ENCODE results near the gene TMEM123. TPM values are rescaled to one million over a fixed set of nuclear protein-coding genes. Genes with fewer than 3 reads are reported as not detected.

Gene TMEM123
- total RNA-seq, 1 experiment from 2014 or later: 116 TPM

DNA sequence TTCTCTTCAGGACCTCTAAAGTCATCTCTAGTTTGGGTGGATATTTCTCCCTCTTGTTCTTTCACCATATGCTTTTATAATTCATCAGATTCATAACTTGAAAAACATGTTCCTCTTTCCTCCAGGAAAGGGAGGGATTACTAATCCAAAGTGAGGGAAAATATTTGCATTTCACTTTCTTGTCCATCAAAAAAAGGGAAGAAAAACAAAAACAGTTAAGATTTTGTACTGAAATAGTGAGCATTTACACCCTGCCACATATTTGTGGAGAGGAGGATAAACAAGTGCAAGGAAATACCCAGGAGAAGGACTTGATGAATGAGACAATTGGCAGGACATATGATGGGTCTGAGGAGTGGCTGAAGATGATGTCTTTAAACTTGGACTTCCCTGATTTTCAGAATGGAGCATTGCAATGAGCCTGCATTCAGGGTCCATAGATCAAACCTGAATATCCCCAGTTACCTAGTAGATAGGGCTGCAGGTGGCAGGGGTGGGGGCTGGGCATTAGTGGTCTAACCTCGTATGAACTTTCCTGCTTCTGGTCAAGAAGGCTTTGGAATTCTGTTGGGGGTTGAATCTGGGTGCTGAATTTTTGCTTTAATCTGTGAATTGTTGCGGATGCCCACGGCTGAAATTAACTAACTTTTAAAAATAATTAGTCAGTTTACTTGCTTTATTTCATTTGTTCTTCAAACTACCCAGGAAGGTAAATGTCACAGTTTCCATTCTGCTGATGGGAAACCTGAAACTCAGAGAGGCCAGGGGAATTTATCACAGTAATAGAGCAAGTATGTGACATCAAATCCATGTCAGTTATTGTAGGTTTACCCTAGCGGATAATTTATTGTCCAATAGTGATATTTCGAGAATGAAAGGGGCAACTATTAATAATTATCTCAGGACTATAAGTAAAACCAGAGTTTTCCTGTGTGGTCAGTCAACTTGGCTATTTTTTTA, 36.9 kb upstream of the TMEM123 start:
- H3K4me3 Mint-ChIP-seq: no peak overlapping the region
- H3K27me3 Mint-ChIP-seq (ENCODE audit: low read depth): no peaks in the 10 kb centered on the region
- ChIA-PET POLR2A (no interaction called here), CTCF (interaction anchor here (1.5 kb wide), 1 partner anchor 99 kb away, joined by 7 read pairs; no protein-coding TSS in a partner anchor)
- H3K27ac Mint-ChIP-seq: no peak overlapping the region
- no peaks in the 10 kb centered on the region for H3K36me3 Mint-ChIP-seq
- peaks cover 3% of the 10 kb centered on the region; the same call in 1 of the 2 replicates for H3K4me1 Mint-ChIP-seq
- H3K9me3 Mint-ChIP-seq: no peaks in the 10 kb centered on the region
- no peak for TF ChIP-seq TEAD1 (CRISPR knock-in tag; IDR thresholded peaks at IDR 0.05)
- TF ChIP-seq, protein P1, sequence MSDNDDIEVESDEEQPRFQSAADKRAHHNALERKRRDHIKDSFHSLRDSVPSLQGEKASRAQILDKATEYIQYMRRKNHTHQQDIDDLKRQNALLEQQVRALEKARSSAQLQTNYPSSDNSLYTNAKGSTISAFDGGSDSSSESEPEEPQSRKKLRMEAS (CRISPR knock-in tag; IDR thresholded peaks at IDR 0.05): no peak
- TF ChIP-seq FOXJ3 (CRISPR knock-in tag; IDR thresholded peaks at IDR 0.05; ENCODE audit: borderline replicate concordance): no peak
- TF ChIP-seq, protein P2, sequence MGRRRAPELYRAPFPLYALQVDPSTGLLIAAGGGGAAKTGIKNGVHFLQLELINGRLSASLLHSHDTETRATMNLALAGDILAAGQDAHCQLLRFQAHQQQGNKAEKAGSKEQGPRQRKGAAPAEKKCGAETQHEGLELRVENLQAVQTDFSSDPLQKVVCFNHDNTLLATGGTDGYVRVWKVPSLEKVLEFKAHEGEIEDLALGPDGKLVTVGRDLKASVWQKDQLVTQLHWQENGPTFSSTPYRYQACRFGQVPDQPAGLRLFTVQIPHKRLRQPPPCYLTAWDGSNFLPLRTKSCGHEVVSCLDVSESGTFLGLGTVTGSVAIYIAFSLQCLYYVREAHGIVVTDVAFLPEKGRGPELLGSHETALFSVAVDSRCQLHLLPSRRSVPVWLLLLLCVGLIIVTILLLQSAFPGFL (CRISPR knock-in tag; IDR thresholded peaks at IDR 0.05; ENCODE audit: borderline replicate concordance): no peak
- TF ChIP-seq PRRX2 (CRISPR knock-in tag; IDR thresholded peaks at IDR 0.05): no peak
- TF ChIP-seq CREB1 (CRISPR knock-in tag; IDR thresholded peaks at IDR 0.05): no peak
- TF ChIP-seq, protein P3, sequence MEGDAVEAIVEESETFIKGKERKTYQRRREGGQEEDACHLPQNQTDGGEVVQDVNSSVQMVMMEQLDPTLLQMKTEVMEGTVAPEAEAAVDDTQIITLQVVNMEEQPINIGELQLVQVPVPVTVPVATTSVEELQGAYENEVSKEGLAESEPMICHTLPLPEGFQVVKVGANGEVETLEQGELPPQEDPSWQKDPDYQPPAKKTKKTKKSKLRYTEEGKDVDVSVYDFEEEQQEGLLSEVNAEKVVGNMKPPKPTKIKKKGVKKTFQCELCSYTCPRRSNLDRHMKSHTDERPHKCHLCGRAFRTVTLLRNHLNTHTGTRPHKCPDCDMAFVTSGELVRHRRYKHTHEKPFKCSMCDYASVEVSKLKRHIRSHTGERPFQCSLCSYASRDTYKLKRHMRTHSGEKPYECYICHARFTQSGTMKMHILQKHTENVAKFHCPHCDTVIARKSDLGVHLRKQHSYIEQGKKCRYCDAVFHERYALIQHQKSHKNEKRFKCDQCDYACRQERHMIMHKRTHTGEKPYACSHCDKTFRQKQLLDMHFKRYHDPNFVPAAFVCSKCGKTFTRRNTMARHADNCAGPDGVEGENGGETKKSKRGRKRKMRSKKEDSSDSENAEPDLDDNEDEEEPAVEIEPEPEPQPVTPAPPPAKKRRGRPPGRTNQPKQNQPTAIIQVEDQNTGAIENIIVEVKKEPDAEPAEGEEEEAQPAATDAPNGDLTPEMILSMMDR (IDR thresholded peaks at IDR 0.05): no peak
- no peak for TF ChIP-seq ETV6 (CRISPR knock-in tag; IDR thresholded peaks at IDR 0.05)
- TF ChIP-seq ZNF416 (CRISPR knock-in tag; IDR thresholded peaks at IDR 0.05): no peak
- TF ChIP-seq IRF2 (CRISPR knock-in tag; IDR thresholded peaks at IDR 0.05; ENCODE audit: borderline replicate concordance, low read depth): no peak
- no peak for ATAC-seq
- no peak for DNase-seq (ENCODE audit: low spot score)

GRCh38 chr11:102488208-102488607, 35.6 kb upstream of the TMEM123 start:
- CTCF ChIA-PET: interaction anchor here (1.5 kb wide), 1 partner anchor 97 kb away, joined by 7 read pairs; no protein-coding TSS in a partner anchor
- no peak for TF ChIP-seq NR3C1 (CRISPR knock-in tag; conservative IDR thresholded peaks at IDR 0.05; ENCODE audit: low read depth)
- TF ChIP-seq, protein P4, sequence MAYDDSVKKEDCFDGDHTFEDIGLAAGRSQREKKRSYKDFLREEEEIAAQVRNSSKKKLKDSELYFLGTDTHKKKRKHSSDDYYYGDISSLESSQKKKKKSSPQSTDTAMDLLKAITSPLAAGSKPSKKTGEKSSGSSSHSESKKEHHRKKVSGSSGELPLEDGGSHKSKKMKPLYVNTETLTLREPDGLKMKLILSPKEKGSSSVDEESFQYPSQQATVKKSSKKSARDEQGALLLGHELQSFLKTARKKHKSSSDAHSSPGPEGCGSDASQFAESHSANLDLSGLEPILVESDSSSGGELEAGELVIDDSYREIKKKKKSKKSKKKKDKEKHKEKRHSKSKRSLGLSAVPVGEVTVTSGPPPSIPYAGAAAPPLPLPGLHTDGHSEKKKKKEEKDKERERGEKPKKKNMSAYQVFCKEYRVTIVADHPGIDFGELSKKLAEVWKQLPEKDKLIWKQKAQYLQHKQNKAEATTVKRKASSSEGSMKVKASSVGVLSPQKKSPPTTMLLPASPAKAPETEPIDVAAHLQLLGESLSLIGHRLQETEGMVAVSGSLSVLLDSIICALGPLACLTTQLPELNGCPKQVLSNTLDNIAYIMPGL (CRISPR knock-in tag; IDR thresholded peaks at IDR 0.05): no peak
- no peak for TF ChIP-seq SP1 (CRISPR knock-in tag; conservative IDR thresholded peaks at IDR 0.05)
- TF ChIP-seq CBFB (CRISPR knock-in tag; IDR thresholded peaks at IDR 0.05; ENCODE audit: low read depth): no peak
- no peak for TF ChIP-seq OVOL2 (CRISPR knock-in tag; IDR thresholded peaks at IDR 0.05; ENCODE audit: borderline replicate concordance)
- no peak for TF ChIP-seq USF2 (CRISPR knock-in tag; IDR thresholded peaks at IDR 0.05)
- TF ChIP-seq ZNF317 (CRISPR knock-in tag; IDR thresholded peaks at IDR 0.05; ENCODE audit: borderline replicate concordance, low read depth): no peak
- no peak for TF ChIP-seq MLX (CRISPR knock-in tag; IDR thresholded peaks at IDR 0.05)
- TF ChIP-seq, protein P5, sequence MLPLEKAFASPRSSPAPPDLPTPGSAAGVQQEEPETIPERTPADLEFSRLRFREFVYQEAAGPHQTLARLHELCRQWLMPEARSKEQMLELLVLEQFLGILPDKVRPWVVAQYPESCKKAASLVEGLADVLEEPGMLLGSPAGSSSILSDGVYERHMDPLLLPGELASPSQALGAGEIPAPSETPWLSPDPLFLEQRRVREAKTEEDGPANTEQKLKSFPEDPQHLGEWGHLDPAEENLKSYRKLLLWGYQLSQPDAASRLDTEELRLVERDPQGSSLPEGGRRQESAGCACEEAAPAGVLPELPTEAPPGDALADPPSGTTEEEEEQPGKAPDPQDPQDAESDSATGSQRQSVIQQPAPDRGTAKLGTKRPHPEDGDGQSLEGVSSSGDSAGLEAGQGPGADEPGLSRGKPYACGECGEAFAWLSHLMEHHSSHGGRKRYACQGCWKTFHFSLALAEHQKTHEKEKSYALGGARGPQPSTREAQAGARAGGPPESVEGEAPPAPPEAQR (CRISPR knock-in tag; IDR thresholded peaks at IDR 0.05): no peak
- TF ChIP-seq TP53 (CRISPR knock-in tag; IDR thresholded peaks at IDR 0.05): no peak
- no peak for TF ChIP-seq GTF2I (CRISPR knock-in tag; conservative IDR thresholded peaks at IDR 0.05)
- TF ChIP-seq MXD4 (CRISPR knock-in tag; IDR thresholded peaks at IDR 0.05; ENCODE audit: borderline replicate concordance): no peak
- no peak for TF ChIP-seq ZNF121 (CRISPR knock-in tag; IDR thresholded peaks at IDR 0.05)
- no peak for TF ChIP-seq ZNF219 (CRISPR knock-in tag; IDR thresholded peaks at IDR 0.05; ENCODE audit: borderline replicate concordance)
- TF ChIP-seq SMAD4 (CRISPR knock-in tag; IDR thresholded peaks at IDR 0.05): no peak
- TF ChIP-seq ATF3 (CRISPR knock-in tag; conservative IDR thresholded peaks at IDR 0.05): no peak

More at GRCh38 chr11:102488208-102488607, 35.6 kb upstream of the TMEM123 start:
- Mint-ChIP-seq H3K36me3 (no peaks in the 10 kb centered on the region), H3K27ac (no peak overlapping the region), H3K9me3 (no peaks in the 10 kb centered on the region), H3K4me1 (peaks cover 3% of the 10 kb centered on the region; the same call in 1 of the 2 replicates), H3K4me3 (no peak overlapping the region), H3K27me3 (ENCODE audit: low read depth) (no peaks in the 10 kb centered on the region)
- ATAC-seq (no peak), DNase-seq (ENCODE audit: low spot score) (no peak)
- POLR2A ChIA-PET: no interaction called here
